Occipital lobe (tissue), 2 donors: Measurements from ENCODE around the gene KDM4D. TPM values are rescaled to one million over a fixed set of nuclear protein-coding genes. Genes with fewer than 3 reads are reported as not detected.
"Not testable (repeated sequence)": the region's sequence is repeated elsewhere in the genome, so short reads cannot be mapped to it uniquely, and the experiment has no call there.

ENCODE experiments used
- DNase-seq: peaks from one replicate; lab custom pipeline; 2025; lab: John Stamatoyannopoulos, UW
- total RNA-seq: library from RNA; depleted of rRNA; stranded (reverse); fragments of >200 nt; gene quantifications from one replicate; pipeline ENCODE4 v1.2.3, GENCODE V29; 2014

KDM4D gene
- total RNA-seq, 1 donor from 2014 or later = 1.9 TPM

DNA sequence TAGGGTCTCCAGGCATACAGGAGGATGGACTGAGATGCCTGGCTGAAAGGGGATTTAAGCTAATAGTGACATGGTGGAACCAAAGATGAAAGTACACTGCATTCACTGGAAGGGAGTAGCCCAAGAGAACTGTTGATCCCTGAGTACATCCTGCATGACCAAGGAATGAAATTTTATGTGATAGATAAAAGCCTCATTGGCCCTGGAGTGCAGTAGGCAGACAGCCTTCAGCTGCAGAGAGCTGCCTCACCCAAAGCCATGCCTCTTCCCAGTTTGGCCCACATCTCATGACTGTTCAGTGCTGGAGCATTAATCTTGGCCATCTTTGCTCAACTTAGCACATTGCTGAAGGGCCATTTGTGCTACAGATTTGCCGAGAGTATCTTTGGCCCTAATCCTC is 59.5 kb downstream of the KDM4D start:
- no peak for DNase-seq

DNA sequence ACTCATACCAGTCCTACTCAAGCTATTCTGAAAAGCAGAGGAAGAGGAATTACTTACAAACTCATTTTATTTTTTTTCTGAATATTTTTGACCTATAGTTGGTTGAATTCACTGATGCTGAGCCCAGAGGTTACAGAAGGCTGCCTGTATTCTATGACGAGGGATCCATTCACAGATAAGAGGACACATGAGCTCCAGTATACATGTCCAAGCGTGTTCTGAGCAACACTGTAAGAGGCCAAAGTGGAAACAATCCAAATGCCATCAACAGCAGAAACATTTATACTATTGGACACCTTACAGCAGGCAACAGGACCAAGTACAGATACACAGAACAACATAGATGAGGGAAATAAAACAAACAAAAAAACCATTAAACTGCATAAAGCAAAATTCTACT is 61.8 kb downstream of the KDM4D start:
- DNase-seq = no peak

DNA sequence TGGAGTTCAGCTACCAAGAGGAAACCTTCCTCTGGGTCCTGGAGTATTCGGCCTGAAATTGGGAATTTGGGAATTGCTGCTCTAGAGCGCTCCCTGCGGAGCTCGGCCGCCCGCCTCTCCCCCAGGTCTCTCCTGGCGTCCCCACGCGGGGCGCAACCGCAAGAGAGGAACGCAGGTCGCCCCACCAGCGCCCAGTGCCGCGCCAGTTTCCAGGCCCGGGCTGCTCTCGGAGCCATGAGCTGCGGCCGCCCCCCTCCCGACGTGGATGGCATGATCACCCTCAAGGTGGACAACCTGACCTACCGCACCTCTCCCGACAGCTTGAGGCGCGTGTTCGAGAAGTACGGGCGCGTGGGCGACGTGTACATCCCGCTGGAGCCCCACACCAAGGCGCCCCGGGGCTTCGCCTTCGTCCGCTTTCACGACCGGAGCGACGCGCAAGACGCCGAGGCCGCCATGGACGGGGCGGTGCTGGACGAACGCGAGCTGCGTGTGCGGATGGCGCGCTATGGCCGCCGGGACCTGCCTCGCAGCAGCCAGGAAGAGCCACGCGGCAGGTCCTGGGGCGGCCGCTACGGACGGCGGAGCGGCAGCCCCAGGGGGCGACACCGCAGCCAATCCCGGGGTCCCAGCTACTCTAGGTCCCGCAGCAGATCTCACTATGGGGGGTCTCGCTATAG is 64.0 kb downstream of the KDM4D start:
- DNase-seq = not testable (repeated sequence)

DNA sequence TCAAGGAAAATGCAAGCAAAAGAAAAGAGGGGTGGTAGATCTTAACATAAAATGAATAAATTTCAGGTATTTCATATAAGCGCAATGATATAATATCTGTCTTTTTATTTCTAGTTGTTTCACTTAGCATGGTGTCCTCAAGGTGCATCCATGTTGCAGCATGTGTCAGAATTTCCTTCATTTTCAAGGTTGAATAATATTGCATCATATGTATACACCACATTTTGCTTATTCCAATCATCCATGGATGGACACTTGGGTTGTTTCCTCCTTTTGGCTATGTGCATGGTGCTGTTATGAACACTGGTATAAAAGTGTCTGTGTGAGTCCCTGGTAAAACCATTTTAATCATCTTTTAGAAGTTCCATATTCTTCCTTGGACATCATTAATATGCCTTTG is 68.7 kb downstream of the KDM4D start:
- no peak for DNase-seq

GRCh38 chr11:95042906-95043305 is 69.4 kb downstream of the KDM4D start:
- DNase-seq = no peak

- no peak for DNase-seq
These were observed 70.5 kb downstream of the KDM4D start for GRCh38 chr11:95044010-95044409.

- DNase-seq = no peak
These were observed 72.3 kb downstream of the KDM4D start for GRCh38 chr11:95045812-95046211.

Other genes starting within 250 kb of the KDM4D start
- 34.6 TPM for gene AMOTL1, start 205.4 kb upstream of the KDM4D start, total RNA-seq
- 43.0 TPM for gene CWC15, start 153 bp upstream of the KDM4D start, total RNA-seq
- not detected for gene KDM4E, start 51.5 kb downstream of the KDM4D start, total RNA-seq
- gene KDM4F, start 75.7 kb downstream of the KDM4D start, total RNA-seq = not detected
- gene SRSF8, start 93.2 kb downstream of the KDM4D start, total RNA-seq = 16.1 TPM
- gene ENDOD1, start 116.1 kb downstream of the KDM4D start, total RNA-seq = 22.9 TPM